Urothelium cell line (cell line): ENCODE data around the gene IFT43.
A peak's percentile ranks its signal among the peaks of the same experiment; 100 is the strongest.

Experiments
- DNase-seq: peaks from one replicate; pipeline ENCODE4 v3.0.0; 2011; ENCODE audit warnings: low spot score, mixed read lengths
- FAIRE-seq: peaks from 2 replicates; lab custom pipeline; 2011; peaks lifted over from hg19 to GRCh38; lab: Jason Lieb, UNC

Gene IFT43

DNA sequence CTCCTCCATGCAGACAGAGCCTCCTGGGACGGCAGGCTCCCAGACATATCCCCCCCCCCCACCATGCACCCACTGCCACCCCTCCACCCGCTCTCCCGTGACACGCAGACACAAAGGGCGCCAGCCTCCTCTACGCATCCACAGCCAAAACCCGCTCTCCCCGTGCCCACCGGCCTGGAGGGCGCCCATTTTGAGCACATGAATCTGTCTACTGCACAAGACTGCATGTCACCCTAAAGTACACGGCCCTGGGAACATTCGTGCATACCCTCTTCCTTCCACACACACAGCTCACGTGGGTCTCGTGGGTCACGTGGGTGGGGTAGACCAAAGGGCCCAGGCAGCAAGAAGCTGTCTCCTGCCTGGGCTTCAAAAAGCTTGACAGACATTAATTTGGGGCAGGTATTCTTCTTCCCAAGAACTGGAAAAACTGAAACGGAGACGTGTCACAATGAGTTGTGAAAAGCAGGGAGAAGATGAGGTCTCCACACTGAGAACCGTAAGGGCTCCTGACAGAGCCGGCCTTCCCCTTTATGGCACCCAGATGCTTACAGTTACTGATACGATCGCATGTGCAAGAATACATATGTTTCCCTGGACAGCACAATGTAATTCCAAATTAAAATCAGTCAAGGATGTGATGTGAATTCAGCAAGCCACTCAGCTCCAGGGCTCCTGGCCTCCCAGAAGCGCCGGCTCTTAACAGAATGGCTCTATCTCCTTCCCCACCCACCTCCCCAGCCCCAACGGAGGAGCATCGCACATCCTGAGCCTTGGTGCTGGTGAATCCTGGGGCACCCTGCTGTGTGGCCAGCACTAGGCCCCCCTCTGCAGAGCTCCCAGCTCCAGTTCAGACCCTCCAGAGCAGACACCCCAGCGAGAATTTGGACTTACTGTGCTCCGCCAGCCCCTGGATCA, 5.7 kb upstream of the IFT43 start:
- DNase-seq (no peak), FAIRE-seq (no peak)

DNA sequence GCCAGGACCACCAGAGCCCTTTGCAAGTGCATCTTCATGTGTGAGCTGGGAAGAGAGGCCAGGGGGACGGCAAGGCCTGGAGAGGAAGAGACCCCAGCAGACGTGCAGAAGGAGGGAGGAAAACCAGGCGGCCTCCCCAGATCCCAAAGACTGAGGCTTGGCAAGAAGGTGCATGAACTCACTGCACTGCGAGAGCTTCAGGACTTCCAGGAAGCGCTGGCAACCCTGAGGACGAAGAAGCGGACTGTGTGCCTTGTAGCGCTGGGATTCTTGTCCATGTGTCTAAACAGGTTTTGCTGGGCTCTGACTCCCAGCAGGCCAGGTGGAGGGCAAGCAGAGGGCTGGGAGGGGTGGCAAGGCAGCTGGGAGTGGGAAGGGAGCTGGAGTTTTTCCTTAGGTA, 4.7 kb upstream of the IFT43 start:
- FAIRE-seq (no peak), DNase-seq (no peak)

DNA sequence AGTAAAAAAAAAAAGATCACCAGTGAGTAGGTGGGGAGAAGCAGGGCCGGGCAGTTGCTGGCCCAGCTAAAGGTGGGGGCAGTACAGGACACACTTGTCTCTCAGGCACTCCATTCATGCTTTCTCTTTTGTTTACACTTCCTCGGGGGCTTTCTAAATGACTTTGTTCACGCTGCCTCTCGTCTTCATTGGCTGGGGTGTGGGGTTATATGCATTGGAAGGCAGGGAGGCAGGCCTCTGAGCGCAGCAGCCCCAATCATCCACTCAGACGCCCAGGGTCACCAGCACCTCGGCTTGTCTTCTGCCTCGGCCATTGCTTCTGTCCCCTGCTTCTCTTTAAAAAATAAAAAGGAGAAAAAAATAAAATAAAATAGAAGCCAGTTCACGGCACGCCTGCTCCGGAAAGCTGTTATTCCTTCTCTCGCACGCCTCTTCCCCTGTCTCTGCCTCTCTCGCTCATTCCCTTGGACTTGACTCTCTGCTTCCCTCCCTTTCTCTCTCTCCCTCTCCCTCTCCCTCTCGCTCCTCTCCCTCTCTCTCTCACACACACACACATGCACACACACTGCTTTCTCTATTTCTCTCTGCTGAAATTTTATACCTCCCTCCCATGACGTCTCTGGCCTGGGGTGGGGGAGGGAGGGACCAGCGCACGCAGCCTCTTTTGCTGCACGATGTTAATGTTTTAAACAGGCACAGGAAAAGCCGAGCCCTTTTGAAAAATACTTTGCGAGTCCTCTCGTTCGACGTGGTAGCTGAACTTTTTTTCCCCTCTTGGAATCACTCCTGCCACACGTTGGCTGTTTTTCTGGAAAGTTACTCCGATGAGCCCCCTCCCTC, 3.9 kb upstream of the IFT43 start, which contains the start of gene TGFB3:
TSS of gene TGFB3 (minus strand) at position 570 of the 840 bp plus-strand sequence. CDS start 1,102 bp downstream, outside the sequence.
- DNase-seq (peak; percentile 67), FAIRE-seq (no peak)

DNA sequence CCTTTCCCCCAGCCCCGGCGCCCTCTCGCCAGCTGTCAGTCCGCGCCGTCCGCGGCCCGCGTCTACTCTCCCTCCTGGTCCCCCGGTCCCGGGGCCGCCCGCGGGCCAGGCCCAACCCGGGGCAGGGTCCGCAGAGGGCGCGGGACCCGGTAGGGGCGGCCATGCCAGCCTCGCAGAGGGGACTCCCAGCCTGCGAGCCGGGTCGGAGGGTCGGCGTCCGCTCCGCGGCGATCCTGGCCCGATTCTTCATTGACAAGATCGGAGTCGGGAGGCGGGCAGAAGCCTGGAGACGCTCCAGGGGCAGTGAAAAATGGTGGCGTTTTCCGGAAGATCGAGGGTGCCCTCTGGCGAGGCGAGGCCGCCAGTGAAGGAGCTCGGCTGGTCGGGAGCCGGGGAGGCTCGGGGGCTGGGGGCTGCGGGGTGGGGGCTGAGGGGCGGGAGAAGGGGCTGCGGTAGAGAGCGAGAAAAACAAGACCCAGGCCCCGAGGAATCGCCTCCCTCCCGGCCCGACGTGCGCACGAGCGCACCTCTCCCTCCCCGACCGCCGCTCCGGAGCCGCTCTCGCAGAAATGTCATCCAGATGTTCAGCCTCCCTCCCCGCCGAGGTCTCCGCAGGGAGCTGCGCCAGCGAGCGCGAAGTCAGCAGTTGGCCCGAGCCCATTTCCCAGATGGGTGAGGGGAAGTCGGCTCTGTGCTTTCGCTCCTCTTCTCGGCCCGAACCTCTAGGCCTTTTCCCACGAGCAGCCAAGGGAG, 3.1 kb upstream of the IFT43 start:
- FAIRE-seq, result no peak

DNA sequence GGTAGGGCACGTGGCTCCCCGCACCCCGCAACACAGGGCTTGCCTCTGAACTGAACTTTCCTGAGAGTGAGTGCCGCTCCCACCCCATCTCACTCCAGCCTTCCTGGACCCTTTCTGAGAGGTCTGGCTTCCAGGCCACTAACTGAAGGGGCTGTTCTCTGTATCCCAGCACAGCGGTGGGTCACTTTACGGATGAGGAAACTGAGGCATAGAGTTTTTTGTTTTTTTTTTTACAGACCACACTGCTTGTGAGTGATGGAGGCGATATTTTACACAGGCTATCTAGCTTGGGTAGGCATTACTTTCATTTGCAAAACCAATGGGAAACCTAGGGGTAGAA, 2.6 kb upstream of the IFT43 start:
- FAIRE-seq (no peak), DNase-seq (no peak)

More for the DNA sequence above, 3.1 kb upstream of the IFT43 start:
- peak; percentile 88 for DNase-seq

DNA sequence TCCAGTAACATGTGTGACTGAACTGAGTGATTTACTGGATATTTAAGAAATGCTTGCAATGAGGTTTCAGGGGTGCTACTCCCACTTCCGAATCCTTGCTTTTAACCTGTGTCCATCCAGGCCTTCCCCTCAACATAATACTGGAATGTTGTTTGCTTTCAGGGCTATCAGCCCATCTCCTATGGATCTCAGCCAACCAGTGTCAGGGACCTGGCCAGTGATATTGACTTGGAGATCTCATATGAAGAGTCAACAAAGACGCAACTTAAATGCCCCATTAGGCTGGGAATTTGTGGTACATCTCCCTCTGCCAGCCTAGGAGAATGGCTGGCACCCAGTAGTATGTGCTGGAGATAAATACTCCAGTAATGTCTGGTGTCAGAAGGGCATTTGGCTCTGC, 889 bp upstream of the IFT43 start:
- no peak for FAIRE-seq
- DNase-seq, result no peak

DNA sequence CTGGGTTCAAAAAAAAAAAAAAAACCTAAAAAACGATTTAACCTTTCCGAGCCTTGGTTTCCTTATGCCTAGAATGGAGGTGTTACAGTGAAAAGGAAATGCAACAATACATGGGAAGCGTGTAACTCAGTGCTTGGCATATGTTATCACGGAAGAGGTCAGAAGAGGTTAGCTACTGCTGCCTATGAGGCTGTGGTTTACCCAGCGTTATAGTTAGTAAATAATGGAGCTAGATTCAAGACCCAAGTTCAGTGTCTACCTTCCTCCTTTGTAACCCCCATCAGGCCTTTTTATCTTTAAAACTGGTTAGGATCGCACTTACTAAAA, 839 bp downstream of the IFT43 start:
- no peak for FAIRE-seq
- no peak for DNase-seq

DNA sequence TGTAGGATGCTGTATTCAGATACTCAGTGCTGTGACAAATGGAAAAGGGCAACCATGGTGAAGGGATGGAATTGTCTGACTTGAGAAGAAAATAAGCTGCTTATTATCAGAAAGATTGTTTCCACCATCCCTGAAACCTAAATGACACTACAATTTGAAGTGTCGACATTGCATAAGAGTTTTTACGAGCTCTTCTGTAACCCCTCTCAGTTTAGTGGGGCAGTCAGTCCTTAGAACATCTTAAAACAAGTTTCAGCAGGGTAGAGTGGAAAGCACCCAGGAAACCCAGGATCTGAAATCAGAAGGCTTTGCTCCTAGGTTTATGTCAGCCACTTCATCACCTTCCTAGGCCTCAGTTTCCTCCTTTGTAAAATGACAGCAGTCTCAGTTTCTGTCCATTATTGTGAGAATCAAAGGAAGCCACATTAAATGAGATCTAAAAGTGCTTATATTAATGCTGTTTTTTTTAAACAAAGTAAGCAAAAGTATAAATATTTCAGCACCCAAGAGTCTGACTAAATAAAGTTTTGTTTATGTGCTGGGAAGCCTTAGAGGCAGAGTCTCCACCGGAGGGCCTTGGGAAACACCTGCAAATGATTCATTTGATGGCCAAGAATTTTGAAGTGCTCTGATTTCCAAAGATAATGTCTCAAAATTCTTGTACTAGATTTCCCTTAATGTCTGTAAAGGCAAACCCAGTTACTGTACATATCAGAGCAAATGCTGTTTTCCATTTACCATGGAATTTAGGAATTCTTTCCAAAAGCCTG, 1.8 kb downstream of the IFT43 start:
- DNase-seq, result no peak
- no peak for FAIRE-seq

DNA sequence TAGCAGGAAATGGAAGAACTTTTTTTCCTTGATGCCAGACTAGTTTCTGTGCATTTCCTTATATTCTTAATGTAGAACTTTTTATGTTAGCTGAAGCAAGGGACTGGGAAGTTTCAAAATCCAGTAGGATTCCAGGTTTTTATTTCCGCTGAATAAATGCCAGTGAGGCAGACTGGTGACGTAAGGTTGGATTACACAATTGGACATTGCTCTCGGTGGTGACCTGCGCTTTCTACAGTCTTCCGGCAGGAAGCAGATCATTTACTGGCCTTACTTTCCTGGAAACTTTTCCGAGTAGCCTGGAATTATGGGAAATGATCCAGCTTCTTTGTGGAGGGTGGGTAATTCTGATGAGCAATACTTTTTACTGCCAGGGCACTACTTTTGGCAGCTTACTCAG, 3.6 kb downstream of the IFT43 start:
- no peak for FAIRE-seq
- DNase-seq, result no peak

DNA sequence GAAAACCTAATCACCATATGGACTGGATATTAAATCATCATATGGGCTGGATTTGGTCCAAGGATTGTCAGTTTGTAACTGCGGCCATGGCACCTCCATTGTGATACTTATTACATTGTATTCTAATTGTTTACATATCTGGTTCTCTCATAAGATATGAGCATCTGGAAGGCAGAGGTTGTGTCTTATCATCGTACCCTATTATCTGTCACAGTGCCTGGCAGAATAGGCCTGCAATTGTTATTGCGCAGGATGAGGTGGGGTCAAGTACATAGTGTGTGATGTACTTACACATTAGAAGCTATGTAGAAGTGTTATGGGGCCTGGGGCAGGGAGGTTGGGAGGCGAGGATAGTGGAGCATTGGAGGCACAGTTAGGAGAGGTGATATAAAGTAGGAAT, 4.7 kb downstream of the IFT43 start:
- FAIRE-seq, result no peak

DNA sequence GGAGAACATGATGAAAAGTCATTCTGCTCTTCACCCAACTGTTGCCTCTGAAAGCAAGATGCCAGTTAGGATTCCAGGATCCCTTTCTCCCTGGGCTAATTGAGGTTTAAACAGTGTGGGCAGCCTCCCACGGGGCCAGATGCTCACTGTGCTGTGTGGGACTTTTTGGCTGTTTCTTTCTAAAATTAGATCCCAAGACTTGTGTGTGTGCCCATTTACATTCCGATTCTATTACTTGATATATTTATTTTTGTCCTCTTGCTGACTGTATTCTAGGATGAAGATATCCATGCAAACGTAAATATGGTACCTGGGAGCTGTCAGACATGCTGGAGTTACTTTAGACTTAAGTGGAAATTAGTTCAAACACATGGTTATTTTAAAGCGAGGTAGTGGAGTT, 6.2 kb downstream of the IFT43 start:
- FAIRE-seq, result no peak
- DNase-seq, result no peak

More for the DNA sequence above, 4.7 kb downstream of the IFT43 start:
- DNase-seq, result no peak

DNA sequence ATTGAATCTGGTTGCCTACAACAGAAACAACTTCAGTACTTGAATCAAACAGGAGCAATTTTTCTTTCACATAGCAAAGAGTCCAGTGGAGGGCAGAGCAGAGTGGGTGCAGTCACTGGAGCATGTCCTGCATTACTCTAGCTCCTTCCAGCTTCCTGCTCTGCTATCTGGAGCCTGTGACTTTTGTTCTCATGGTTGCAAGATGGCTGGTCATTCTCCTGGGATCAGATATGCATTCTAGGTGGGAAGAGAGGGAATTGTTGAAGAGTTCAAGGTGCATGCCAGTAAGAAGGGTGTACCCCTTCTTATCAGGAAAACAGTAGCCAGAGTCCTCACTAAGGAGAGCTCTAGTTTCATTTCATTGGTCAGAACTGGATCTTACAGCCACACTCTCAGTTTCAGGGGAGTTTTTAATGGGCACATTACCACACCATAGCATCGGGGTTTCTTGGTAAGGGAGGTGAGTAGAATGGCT, 8.0 kb downstream of the IFT43 start:
- no peak for DNase-seq
- FAIRE-seq, result peak; percentile 13

DNA sequence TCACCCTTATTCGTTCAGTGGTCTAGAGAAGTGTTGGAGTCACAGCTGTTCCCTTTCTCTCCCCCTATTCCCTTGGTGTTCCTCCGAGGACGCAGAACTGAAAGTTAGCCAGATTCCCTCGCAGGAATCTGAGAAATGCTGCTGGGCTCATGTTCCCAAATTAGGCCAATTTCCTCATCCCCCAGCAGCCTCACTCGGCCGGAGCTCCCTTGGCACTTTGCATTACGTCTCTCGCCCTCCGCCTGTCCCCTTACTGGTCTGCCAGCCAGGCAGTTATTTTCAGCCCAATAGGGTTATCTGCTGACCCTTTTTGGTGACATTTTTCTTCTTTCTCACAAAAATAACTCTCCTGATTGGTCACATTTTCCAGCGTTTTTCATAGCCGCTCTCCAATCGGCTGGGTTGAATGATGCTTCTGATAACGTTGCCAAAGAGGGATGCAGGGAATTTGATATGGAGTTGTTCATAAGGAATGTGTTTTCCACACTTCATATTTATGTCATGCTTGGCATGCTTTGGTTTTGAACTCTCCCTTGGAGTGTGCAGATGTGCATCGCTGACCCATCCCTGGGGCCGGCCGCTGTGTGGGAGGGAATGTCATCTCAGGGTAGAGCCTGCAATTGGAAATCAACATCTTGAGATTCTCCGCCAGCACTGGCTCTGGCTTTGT, 9.9 kb downstream of the IFT43 start:
- FAIRE-seq (peak; percentile 46), DNase-seq (no peak)

DNA sequence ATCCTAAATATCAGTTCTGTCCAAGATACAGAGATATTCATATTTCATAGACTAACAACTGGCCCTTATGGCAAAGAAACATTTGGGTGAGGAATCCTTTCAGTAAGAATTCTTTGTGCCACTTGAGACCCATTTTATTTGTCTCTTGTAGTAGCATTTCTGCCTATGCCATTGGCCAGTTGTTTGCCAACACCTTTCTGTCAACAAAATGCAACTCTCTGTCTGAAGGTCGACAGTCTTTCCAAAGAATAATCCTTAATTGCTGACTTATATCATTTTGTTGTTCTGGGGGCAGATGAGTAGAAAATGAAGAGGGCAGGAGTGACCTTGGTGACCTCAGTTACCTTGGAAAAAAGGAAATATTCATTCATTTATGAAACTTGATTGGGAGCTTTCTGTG, 10.9 kb downstream of the IFT43 start:
- no peak for FAIRE-seq

DNA sequence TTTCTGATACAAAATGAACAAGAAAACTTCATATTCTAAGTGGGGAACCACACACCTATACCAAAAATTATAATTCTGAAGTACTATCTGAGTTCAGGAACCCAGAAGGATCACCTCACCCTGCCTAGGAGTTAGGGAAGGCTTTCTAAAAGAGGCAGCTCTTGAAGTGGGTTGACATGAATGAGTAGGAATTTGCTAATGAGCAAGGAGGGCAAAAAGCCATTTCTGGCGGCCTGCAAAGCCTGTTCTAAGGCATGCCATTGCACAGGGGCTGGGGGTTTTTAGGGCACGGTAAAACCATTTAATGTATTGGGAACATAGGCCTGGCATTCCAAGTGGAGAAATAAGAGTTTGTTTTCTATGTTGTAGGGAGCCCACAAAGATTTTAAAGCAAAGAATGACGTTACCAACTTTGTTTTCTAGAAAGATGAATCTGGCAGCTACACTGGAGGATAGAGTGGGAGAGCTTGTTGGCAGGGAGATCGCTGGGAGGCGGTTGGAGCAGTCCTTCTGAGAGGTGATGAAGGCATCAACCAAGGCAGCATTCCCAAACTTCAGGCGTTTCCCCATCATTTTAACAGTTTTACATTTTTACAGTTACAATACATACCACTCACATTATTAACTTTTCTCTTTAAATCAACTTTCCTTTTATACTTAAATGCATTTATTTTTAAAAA, 14.1 kb downstream of the IFT43 start:
- no peak for FAIRE-seq
- DNase-seq, result no peak

More for the DNA sequence above, 10.9 kb downstream of the IFT43 start:
- no peak for DNase-seq

DNA sequence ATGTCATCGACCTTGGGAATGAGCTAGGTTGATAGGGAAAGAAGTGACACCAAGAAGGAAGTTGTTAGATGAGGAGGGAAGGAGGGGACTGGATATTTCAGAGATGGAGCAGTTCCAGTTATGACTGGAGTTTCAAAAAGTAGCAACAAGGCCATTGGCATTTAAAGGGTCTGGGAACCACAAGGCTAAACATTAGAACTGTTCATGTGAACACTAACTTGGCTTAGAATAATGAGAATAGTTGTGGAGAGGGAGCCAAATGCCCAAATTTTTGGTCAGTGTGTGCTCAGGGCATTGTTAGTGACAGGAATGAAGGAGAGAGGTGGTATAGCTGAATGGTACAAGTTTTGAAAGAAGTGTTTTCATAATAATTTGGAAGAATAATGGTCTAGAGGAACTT, 16.8 kb downstream of the IFT43 start:
- FAIRE-seq (peak; percentile 44), DNase-seq (no peak)

DNA sequence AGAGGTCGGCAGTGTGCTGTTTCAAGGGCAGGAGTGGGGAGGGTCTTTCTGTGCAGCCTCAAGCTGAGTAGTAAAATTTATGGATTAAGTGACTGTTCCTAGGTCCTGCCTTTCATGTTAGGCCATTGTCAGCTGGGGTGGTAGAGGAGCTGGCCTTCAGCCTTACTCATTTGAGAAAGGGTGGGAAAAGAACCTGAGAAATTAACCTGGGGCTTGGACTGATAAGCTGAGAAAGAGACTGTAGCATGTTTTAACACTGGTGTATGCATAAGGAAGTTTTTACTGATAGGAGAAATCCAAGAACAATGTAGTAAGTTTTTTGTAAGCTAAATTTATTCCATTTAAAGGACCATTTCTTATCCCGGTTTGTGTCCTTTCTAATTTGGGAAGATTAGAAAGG, 20.7 kb downstream of the IFT43 start:
- DNase-seq (no peak), FAIRE-seq (no peak)

DNA sequence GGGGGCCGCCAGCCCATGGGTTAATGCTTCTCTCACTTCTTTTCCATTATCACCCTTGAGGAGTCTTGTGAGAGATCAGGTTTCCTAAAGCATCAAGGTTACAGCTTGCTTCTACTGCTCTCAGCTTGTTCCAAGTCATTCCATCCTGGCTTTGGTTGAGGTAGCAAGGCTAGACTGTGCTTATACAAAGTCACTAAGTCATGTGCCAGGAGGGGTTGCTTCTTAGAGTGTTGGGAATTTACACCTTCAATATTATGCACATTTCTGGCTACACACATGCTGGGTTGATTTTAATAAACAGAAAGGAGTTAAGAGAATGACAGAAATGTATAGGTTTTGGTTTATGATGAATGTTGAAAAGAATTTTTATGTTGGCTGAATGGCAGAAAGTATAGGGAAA, 21.8 kb downstream of the IFT43 start:
- DNase-seq (no peak), FAIRE-seq (no peak)

DNA sequence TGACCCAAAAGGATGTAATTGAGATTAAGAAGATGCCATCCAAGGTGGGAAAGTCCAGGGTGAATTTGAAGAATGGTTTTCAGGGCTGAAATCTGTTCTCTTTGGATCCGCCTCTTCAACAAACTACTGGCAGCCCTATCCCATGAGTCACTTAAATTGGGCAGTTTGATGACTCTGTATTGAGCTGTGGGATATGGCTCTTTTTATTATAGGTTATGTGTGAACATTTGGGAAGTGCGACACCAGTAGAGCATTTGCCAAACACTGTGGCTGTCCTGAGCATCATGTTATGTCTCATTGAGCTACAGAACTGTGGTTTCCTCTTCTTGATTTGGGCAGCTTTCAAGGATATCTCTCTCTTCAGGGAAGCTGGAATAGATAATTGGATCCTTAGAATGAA, 22.3 kb downstream of the IFT43 start:
- FAIRE-seq, result no peak
- no peak for DNase-seq
